A204.1 (cell line): ENCODE measurements around the gene OTOP3.

Experiments used
- FAIRE-seq: peaks from 2 replicates; lab custom pipeline; 2012; peaks lifted over from hg19 to GRCh38; lab: Jason Lieb, UNC

Gene OTOP3

DNA sequence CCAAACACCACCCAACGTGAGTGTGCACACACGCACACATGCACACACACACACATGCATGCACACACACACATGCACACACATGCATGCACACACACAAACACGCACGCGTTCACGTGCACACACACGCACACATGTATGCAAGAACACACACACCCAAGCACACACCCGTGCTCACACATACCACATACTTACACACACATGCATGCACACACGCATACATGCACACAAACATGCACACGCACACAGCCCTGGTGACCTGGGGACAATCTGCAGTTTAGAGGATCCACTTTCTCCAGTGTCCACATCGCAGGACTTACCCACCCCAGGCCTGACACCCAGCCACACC is 18.9 kb upstream of the OTOP3 start:
- FAIRE-seq, result no peak

- FAIRE-seq, result no peak
These were observed 18.3 kb upstream of the OTOP3 start for GRCh38 chr17:74917430-74917829.

GRCh38 chr17:74918906-74919305 is 16.8 kb upstream of the OTOP3 start:
- FAIRE-seq, result no peak

DNA sequence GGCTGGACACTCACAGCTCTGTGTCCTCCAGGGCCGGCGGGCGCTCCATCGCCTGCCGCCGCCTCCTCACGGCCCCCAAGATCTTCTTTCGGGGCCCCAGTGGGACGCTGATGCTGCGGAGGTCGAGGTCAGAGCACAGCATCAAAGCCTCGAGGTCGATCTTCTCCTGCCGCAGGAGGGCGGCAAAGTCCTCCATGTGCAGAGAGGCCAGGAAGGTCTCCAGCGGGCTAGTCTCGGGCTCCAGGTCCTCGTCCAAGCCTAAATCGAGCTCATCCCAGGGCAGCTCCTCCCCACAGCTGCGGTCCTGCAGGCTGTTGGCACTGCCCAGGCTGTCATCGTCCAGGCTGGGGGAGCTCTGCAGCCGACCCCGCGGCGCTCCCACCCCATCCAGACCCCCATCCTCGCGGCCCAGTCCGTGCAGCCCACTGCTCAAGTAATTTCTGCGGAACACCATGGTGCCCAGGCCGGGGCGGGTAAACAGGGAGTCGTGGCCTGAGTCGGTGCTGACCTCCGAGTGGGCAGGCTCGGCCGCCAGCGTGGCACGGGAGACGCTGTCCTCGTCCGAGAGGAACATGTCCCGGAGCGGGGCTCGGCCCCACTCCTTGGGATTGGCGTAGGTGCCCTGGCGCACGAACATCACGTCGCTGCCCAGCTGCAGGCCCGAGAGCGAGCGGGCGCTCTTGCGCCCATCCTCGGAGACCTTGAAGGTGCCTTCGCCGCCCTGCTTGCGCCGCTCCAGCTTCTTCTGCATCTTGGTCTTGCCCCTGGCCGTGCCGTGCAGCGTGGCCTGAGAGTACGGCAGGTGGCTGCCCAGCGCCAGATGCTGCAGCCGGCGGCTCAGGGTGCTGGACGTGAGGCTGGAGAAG is 16.0 kb upstream of the OTOP3 start:
- FAIRE-seq, result no peak

GRCh38 chr17:74920306-74920620 is 15.4 kb upstream of the OTOP3 start:
- FAIRE-seq, result no peak

DNA sequence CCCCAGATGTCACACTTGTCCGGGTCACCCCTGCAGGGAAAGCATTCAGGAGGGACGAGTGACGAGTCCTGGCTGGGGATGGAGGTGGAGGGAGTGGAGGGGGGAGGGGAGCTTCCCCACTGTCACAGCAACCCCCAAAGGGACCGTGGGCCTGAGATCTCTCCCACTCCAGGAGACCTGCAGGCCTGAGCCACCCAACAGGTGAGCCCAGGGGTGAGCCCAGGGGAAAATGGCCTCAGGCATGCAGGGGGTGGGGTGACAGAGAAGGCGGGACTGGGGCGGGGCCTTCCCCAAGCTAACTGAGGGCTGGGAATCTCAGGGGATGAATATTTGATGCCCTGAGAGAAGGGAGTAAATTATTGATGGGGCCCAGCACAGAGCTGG is 15.1 kb upstream of the OTOP3 start:
- FAIRE-seq, result no peak

- no peak for FAIRE-seq
These were observed 14.5 kb upstream of the OTOP3 start for GRCh38 chr17:74921026-74921681.

DNA sequence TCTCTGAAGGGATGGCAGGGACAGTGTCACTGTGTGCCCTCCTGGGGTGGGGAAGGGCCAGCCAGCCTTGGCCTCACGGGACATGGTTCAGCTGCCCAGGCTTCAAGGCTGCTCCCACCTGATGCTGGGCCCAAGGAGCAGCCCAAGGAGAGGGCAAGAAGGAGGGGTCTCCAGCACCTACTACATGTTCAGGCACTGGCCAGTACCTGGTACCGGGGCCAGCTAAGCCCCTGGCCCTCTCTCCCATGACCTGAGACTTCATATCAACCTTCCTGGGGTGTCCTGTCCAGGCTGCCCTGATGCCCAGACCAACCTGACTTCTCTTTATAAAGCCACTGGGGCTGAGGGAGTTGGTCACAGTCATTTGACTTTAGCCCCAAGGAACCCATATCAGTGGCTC is 13.9 kb upstream of the OTOP3 start:
- FAIRE-seq, result no peak

- no peak for FAIRE-seq
These were observed 13.5 kb upstream of the OTOP3 start for GRCh38 chr17:74922172-74922571.

GRCh38 chr17:74922694-74923537 is 12.8 kb upstream of the OTOP3 start, which contains the start of gene USH1G:
Gene USH1G, minus strand, starts transcription at chr17:74923255. Its CDS starts 182 bp downstream, at chr17:74923073.
- no peak for FAIRE-seq

- FAIRE-seq, result no peak
These were observed 12.0 kb upstream of the OTOP3 start for GRCh38 chr17:74923538-74924249.

DNA sequence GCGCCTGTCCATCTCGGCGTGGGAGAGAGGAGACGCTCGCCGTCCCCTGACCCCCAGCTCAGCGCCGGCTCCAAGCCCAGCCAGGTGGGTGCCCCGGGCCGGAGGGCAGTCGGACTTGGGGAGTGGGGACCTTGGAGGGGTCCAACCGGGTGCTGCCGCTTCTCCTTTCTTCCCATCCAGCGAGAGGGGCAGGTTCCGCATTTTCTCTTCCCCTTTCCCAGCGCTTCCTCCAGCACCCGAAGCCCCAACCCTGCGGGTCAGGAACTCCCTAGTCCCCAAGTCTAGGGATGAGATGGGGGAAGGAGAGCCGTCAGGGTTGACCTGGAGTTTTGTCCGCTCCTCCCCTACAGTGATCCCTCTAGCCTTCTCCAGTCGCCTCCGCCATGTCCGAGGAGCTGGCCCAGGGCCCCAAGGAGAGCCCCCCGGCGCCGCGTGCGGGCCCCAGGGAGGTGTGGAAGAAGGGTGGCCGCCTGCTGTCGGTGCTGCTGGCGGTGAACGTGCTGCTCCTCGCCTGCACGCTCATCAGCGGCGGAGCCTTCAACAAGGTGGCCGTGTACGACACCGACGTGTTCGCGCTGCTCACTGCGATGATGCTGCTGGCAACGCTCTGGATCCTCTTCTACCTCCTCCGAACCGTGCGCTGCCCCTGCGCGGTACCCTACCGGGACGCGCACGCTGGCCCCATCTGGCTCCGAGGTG is 11.3 kb upstream of the OTOP3 start, which contains the start of gene OTOP2:
TSS of gene OTOP2 (plus strand) at position 24 of the 699 bp plus-strand sequence. CDS start at position 384, 360 bp downstream.
- FAIRE-seq, result no peak

DNA sequence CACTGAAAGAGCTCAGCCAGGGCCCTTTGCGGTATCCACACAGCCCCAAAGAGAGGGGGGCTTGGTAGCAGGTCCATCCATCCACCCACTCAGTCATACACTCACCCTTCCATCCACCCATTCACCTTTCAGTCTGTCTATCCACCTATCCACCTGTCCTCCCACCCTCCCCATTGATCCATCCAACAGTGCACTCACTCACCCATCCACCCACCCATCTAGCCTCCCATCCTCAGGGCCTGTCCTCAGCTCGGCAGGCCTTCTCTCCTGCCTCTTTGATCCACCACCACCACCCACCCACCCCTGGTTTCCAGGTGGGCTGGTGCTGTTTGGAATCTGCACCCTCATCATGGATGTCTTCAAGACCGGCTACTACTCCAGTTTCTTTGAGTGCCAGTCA is 10.5 kb upstream of the OTOP3 start:
- no peak for FAIRE-seq

DNA sequence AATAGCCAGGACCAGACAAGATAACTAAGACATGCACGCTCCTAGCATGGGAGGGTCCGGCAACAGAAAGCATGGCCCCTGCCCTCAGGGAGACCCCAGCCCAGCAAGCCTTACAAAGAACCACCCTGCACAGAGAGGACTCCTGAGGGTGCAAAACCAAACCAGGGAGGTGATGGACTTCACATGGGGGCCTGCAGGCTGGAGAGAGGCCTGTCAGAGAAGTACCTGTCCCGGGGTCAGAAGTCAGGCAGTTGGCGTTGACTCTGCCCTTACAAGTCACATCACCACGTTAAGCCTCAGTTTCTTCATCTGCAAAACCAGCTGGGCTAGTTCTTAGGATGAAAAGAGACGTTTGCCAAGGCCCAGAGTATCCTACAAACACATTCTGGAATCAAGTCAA is 6.9 kb upstream of the OTOP3 start:
- no peak for FAIRE-seq

DNA sequence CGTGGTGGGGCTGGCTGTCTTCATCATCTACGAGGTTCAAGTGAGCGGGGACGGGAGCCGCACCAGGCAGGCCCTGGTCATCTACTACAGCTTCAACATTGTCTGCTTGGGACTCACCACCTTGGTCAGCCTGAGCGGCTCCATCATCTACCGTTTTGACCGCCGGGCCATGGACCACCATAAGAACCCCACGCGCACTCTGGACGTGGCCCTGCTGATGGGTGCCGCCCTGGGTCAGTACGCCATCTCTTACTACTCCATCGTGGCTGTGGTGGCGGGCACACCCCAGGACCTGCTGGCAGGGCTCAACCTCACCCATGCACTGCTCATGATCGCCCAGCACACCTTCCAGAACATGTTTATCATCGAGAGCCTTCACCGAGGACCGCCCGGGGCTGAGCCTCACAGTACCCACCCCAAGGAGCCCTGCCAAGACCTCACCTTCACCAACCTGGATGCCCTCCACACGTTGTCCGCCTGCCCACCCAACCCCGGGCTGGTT is 5.1 kb upstream of the OTOP3 start:
- no peak for FAIRE-seq

GRCh38 chr17:74935048-74935447 is 650 bp upstream of the OTOP3 start:
- no peak for FAIRE-seq

DNA sequence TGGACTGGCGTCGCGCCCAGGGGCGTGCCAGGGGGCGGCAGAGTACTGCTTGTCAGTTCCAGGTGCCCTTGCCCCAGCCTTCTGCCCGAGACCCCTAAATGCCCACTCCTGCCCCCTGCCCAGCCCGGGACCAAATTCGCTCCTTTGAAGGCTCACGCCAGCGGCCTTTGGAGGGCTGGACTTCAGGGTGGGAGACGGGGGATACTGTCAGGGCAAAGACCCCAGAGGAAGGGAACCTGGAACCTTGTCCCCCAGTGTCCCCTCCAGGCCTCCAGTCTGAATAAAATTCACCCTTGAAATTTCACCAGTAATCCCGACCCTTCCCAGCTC is 737 bp downstream of the OTOP3 start:
- FAIRE-seq, result no peak

- no peak for FAIRE-seq
These were observed 1.7 kb downstream of the OTOP3 start for GRCh38 chr17:74937064-74938051.

DNA sequence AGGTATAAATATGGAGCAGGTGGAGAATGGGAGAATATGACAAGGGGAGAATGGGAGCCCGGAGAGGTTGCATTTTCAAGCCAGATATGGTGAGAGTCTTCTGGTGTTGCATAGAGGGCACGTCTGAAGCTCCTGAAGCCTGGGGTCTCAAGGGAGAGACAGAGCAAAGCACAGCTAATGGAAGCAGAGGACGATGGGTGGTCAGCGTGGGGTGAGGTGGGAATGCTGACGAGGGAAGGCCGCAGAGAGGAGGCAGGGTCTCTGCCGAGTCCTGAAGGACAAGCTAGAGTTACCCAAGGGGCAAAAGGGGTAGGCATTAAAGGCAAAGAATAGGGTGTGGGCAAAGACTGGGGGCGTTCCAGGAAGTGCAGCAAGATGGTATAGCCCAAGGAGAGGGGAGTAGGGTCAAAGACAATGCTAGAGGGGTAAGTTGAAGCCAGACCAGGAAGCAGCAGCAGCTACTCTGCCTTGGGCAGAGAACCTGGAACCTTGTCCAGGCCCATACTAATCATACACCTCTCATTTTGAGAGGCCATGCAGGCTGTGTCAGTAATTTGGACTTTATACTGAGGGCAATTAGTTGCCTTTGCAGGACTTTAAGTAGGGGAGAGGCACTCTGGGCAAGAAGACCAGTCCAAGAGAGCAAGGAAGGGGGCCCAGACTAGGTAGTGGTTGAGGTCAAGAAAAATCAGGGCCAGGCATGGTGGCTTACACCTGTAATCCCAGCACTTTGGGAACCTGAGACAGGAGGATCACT is 2.7 kb downstream of the OTOP3 start:
- no peak for FAIRE-seq

DNA sequence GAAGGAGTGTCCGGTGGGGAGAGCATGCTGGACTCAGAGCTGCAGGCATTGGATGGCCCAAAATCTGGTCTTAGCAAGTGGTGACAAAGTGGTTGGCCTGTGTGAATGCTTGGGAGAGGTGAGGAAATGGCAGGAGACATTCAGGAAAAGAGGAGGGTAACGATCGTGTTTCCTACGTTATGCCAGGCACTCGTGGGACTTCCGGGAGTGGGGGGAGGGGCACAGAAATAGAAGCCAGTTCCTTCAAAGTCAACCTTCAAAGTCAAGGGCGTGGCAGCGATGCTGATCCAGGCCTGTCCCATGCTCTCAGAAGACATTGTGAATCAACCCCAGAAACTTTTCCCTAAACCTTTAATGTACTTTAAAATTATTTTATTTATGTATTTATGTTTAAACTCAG is 3.8 kb downstream of the OTOP3 start:
- no peak for FAIRE-seq
